Astrocyte (in vitro differentiated cells and primary cell): ENCODE results near the gene P3H3. TPM values are rescaled to one million over a fixed set of nuclear protein-coding genes. Genes with fewer than 3 reads are reported as not detected.

Experiments
- DNase-seq: peaks from one replicate; pipeline ENCODE4 v3.0.0-alpha.2; 2010; ENCODE audit warnings: low read depth
- FAIRE-seq: peaks from 2 replicates; lab custom pipeline; 2011; peaks lifted over from hg19 to GRCh38; lab: Jason Lieb, UNC
- H2AFZ ChIP-seq: 2 replicates; pipeline ENCODE4 v1.6.0; 2012; ENCODE audit warnings: low read depth, low read length, inconsistent platforms
- H3K27ac ChIP-seq: 2 replicates; pipeline ENCODE4 v1.5.1; 2011; ENCODE audit warnings: low read depth, low read length, inconsistent platforms
- H3K27me3 ChIP-seq: 2 replicates; pipeline ENCODE4 v1.6.0; 2011; ENCODE audit warnings: low read length, inconsistent platforms; ENCODE audit not compliant: insufficient read depth
- H3K36me3 ChIP-seq: 2 replicates; pipeline ENCODE4 v1.5.1; 2011; ENCODE audit warnings: low read length, inconsistent platforms; ENCODE audit not compliant: insufficient read depth
- H3K4me1 ChIP-seq: 2 replicates; pipeline ENCODE4 v1.5.1; 2011; ENCODE audit warnings: low read length, inconsistent platforms; ENCODE audit not compliant: insufficient read depth
- H3K4me2 ChIP-seq: 2 replicates; pipeline ENCODE4 v1.6.0; 2012; ENCODE audit warnings: low read length, inconsistent platforms
- H3K4me3 ChIP-seq: 2 replicates; pipeline ENCODE4 v1.5.1; 2011; ENCODE audit warnings: low read depth, mild to moderate bottlenecking, low read length, inconsistent platforms; ENCODE audit not compliant: insufficient read depth
- H3K79me2 ChIP-seq: 2 replicates; pipeline ENCODE4 v1.6.0; 2012; ENCODE audit warnings: mild to moderate bottlenecking, low read length, inconsistent platforms; ENCODE audit not compliant: insufficient read depth
- H3K9ac ChIP-seq: 2 replicates; pipeline ENCODE4 v1.6.0; 2012; ENCODE audit warnings: mild to moderate bottlenecking, low read length, inconsistent platforms
- H3K9me3 ChIP-seq: 2 replicates; pipeline ENCODE4 v1.5.1; 2012; ENCODE audit warnings: low read depth, mild to moderate bottlenecking, low read length, inconsistent platforms; ENCODE audit not compliant: insufficient read depth
- H4K20me1 ChIP-seq: 2 replicates; pipeline ENCODE4 v1.6.0; 2012; ENCODE audit warnings: low read length, inconsistent platforms; ENCODE audit not compliant: insufficient read depth
- H3K27ac Mint-ChIP-seq: one replicate; pipeline ENCODE4 v1.8.0; 2021; ENCODE audit warnings: mild to moderate bottlenecking, mixed read lengths; ENCODE audit not compliant: unreplicated experiment
- H3K27me3 Mint-ChIP-seq: one replicate; pipeline ENCODE4 v1.8.0; 2021; ENCODE audit warnings: low read depth, mixed read lengths; ENCODE audit not compliant: unreplicated experiment
- H3K36me3 Mint-ChIP-seq: one replicate; pipeline ENCODE4 v1.8.0; 2021; ENCODE audit warnings: low read depth, mixed read lengths; ENCODE audit not compliant: unreplicated experiment
- H3K4me1 Mint-ChIP-seq: one replicate; pipeline ENCODE4 v1.8.0; 2021; ENCODE audit warnings: low read depth, mixed read lengths; ENCODE audit not compliant: unreplicated experiment
- H3K4me3 Mint-ChIP-seq: one replicate; pipeline ENCODE4 v1.8.0; 2021; ENCODE audit warnings: mild to moderate bottlenecking, moderate library complexity, mixed read lengths; ENCODE audit not compliant: unreplicated experiment
- H3K9me3 Mint-ChIP-seq: one replicate; pipeline ENCODE4 v1.8.0; 2021; ENCODE audit warnings: mild to moderate bottlenecking, mixed read lengths; ENCODE audit not compliant: unreplicated experiment
- CTCF ChIP-seq: IDR thresholded peaks from 2 replicates; pipeline ENCODE4 v1.5.1; 2011; ENCODE audit warnings: low read depth, mild to moderate bottlenecking, inconsistent platforms, low read length, moderate library complexity; ENCODE audit not compliant: insufficient read depth
- EZH2 ChIP-seq: IDR thresholded peaks from 2 replicates; pipeline ENCODE4 v1.6.1; 2012; ENCODE audit warnings: mild to moderate bottlenecking, low read length, inconsistent platforms; ENCODE audit not compliant: insufficient read depth
- total RNA-seq: library from RNA; stranded (reverse); gene quantifications from 2 replicates; pipeline ENCODE4 v1.2.1, GENCODE V29; 2021

Gene P3H3
- total RNA-seq, 1 donor from 2014 or later: 101 TPM

DNA sequence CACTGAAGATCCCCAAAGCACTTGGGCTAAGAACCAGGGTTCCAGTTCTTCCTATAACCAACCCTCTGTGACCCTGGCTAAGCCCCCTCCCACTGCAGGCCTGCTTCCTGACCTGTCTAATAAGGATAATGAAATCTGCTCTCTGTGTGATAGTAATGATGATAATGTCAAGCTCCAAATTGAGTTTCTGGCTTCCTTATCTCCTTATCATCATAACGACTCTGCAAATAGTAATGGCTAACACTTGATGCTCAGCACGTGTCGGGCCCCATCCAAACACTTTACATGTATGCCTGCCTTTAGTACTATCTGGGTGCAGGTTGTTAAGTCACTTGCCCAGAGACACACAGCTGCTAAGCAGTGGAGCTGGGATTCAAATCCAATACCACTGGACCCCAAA, 11.6 kb upstream of the P3H3 start:
- Mint-ChIP-seq H3K27me3 (peaks cover 19% of the 10 kb centered on the region), H3K4me1 (peaks cover 12% of the 10 kb centered on the region), H3K9me3 (no peaks in the 10 kb centered on the region), H3K27ac (no peak overlapping the region), H3K36me3 (no peaks in the 10 kb centered on the region), H3K4me3 (no peak overlapping the region)
- H4K20me1 ChIP-seq: no peaks in the 10 kb centered on the region
- H3K4me1 ChIP-seq: peaks cover 4% of the 10 kb centered on the region
- no peak overlapping the region for H3K9ac ChIP-seq
- DNase-seq: no peak
- no peaks in the 10 kb centered on the region for H3K36me3 ChIP-seq
- FAIRE-seq: no peak
- H3K4me2 ChIP-seq: no peak overlapping the region
- no peaks in the 10 kb centered on the region for H3K9me3 ChIP-seq
- no peak overlapping the region for H2AFZ ChIP-seq
- no peak overlapping the region for H3K27ac ChIP-seq
- H3K79me2 ChIP-seq: no peaks in the 10 kb centered on the region
- no peaks in the 10 kb centered on the region for H3K27me3 ChIP-seq
- H3K4me3 ChIP-seq: no peak overlapping the region
- TF ChIP-seq EZH2: no peak
- no peak for TF ChIP-seq CTCF

GRCh38 chr12:6817098-6817497, 11.1 kb upstream of the P3H3 start:
- Histone ChIP-seq H3K27ac (no peak overlapping the region), H3K9ac (no peak overlapping the region), H3K4me2 (no peak overlapping the region), H3K4me3 (no peak overlapping the region), H3K9me3 (no peaks in the 10 kb centered on the region), H3K27me3 (no peaks in the 10 kb centered on the region), H3K4me1 (peaks cover 9% of the 10 kb centered on the region), H2AFZ (no peak overlapping the region), H3K79me2 (no peaks in the 10 kb centered on the region), H3K36me3 (no peaks in the 10 kb centered on the region), H4K20me1 (no peaks in the 10 kb centered on the region)
- no peak overlapping the region for H3K27ac Mint-ChIP-seq
- FAIRE-seq (no peak), DNase-seq (no peak)
- H3K27me3 Mint-ChIP-seq: peaks cover 19% of the 10 kb centered on the region
- peaks cover 14% of the 10 kb centered on the region for H3K4me1 Mint-ChIP-seq
- no peak for TF ChIP-seq CTCF
- no peak for TF ChIP-seq EZH2
- H3K9me3 Mint-ChIP-seq: no peaks in the 10 kb centered on the region
- no peaks in the 10 kb centered on the region for H3K36me3 Mint-ChIP-seq
- H3K4me3 Mint-ChIP-seq: no peak overlapping the region

DNA sequence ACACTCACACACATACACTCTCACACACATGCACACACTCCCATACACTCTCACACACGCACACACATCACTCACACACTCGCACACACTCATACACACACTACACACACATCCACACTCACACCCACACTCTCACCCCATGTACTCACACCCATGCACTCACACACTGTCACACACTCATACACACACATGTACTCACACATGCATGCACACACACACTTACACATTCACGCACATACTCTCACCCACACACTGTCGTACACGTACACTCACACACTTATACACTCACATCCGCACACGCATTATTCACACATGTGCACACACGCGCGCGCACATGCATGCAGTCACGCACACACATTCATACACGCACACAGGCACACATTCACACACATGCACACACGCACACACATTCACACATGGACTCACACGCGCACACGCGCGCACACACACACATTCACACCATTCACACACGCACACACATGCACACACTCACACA, 10.5 kb upstream of the P3H3 start:
- no peak for TF ChIP-seq CTCF
- TF ChIP-seq EZH2: no peak
- no peaks in the 10 kb centered on the region for H3K36me3 ChIP-seq
- Mint-ChIP-seq H3K4me1 (peaks cover 15% of the 10 kb centered on the region), H3K27ac (no peak overlapping the region), H3K27me3 (peaks cover 19% of the 10 kb centered on the region), H3K9me3 (no peaks in the 10 kb centered on the region), H3K36me3 (no peaks in the 10 kb centered on the region), H3K4me3 (no peak overlapping the region)
- no peaks in the 10 kb centered on the region for H3K9me3 ChIP-seq
- H3K4me2 ChIP-seq: no peak overlapping the region
- no peak for DNase-seq
- H4K20me1 ChIP-seq: no peaks in the 10 kb centered on the region
- H3K4me3 ChIP-seq: no peak overlapping the region
- no peak overlapping the region for H3K9ac ChIP-seq
- no peak overlapping the region for H3K27ac ChIP-seq
- no peak for FAIRE-seq
- H3K27me3 ChIP-seq: no peaks in the 10 kb centered on the region
- peaks cover 9% of the 10 kb centered on the region for H3K4me1 ChIP-seq
- no peaks in the 10 kb centered on the region for H3K79me2 ChIP-seq
- no peak overlapping the region for H2AFZ ChIP-seq
